Small intestine (tissue), 4 donors: ENCODE data around the gene TFF1. TPM values are rescaled to one million over a fixed set of nuclear protein-coding genes. Genes with fewer than 3 reads are reported as not detected.

Source experiments
- polyA plus RNA-seq, 4 donors: library from polyadenylated mRNA; stranded (reverse) in 3 of 4; unstranded in 1 of 4; fragments of 200-250 nt in 3 of 4; fragments of 120-200 nt in 1 of 4; gene quantifications; one replicate each; pipeline versions ENCODE4 v1.2.1 to v1.2.3, GENCODE V29; 2013
- donor health status: healthy with polysubstance abuse.
- donor health status: Bipolar disorder and iron deficiency.
- donor health status: healthy.

Gene TFF1
- polyA plus RNA-seq, 4 donors, result 14.5 to 187 (median 137) TPM

Other genes with a start within 250 kb of the TFF1 start
- 10 to 100 TPM in 3 of 4 donors, 1 to 10 TPM in 1; 5.5 to 46.5 (median 21.2) TPM for gene ABCG1, start 147.4 kb downstream of the TFF1 start, polyA plus RNA-seq
- 1,000 to 10,000 TPM in 1 of 4 donors, 100 to 1,000 TPM in 3; 758 to 1,395 (median 912) TPM for gene TFF3, start 51.1 kb downstream of the TFF1 start, polyA plus RNA-seq
- 1 to 10 TPM in 2 of 4 donors, under 1 TPM in 1, not detected in 1; 0.21 to 5.0 (median 1.4) TPM for gene TFF2, start 15.5 kb downstream of the TFF1 start, polyA plus RNA-seq
- gene TMPRSS3, start 29.5 kb upstream of the TFF1 start, polyA plus RNA-seq, result 1 to 10 TPM; 1.1 to 9.2 (median 2.6) TPM
- gene UBASH3A, start 37.4 kb upstream of the TFF1 start, polyA plus RNA-seq, result 1 to 10 TPM in 1 of 4 donors, under 1 TPM in 3; 0.42 to 2.4 (median 0.76) TPM
- gene RSPH1, start 129.7 kb upstream of the TFF1 start, polyA plus RNA-seq, result 10 to 100 TPM in 2 of 4 donors, 1 to 10 TPM in 2; 3.8 to 14.1 (median 7.8) TPM
- gene SLC37A1, start 147.3 kb upstream of the TFF1 start, polyA plus RNA-seq, result 10 to 100 TPM; 30.0 to 80.7 (median 37.6) TPM